ENCODE results near the gene CHRNA4. TPM values are rescaled to one million over a fixed set of nuclear protein-coding genes. Genes with fewer than 3 reads are reported as not detected.

The CHRNA4 gene
- total RNA-seq, 4 donors from 2014 or later: 0.13 TPM; not detected in 3

DNA sequence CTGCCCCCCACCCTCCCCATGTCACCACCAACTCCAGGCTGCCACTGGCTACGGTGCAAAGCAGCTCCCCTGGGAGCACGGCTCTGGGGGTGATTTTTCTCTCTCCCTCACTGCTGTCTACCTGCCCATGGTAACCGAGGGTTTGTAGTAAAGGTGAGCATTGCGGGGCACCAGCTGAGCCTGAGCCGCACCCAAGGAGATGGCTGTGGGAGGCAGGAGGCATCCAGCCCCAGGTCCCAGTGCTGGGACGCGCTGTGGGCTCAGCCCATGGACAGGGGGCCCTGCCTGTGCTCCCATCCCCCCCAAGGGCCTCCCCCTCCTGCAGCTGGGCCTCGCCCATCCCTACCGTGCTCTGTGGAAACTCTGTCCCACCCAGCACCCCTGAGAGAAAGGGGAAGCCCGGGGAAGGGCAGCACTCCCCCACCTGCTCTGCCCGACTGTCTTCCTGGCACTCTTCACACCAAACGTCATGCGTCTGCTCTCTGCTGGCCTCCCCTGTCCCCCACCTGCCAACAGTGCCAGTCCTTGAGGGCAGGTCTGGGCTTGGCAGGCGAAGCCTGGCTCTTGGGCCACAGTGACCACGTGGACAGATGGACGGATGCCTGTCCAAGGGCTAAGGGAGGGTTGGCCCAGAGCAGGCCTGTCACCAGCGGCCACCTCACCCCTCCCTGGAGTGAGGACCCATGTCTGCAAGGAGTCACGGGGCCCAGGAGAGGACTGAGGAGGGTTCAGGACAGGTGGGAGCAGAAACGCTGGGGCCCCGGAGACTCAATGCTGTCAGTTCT, 3.8 kb upstream of the CHRNA4 start:
- intact Hi-C loops (cut with DNase I; ENCODE audit: low total_unique reads): no loop called here
- no peak for DNase-seq (ENCODE audit: low spot score in 2 of 2)
- TF ChIP-seq, protein P1, sequence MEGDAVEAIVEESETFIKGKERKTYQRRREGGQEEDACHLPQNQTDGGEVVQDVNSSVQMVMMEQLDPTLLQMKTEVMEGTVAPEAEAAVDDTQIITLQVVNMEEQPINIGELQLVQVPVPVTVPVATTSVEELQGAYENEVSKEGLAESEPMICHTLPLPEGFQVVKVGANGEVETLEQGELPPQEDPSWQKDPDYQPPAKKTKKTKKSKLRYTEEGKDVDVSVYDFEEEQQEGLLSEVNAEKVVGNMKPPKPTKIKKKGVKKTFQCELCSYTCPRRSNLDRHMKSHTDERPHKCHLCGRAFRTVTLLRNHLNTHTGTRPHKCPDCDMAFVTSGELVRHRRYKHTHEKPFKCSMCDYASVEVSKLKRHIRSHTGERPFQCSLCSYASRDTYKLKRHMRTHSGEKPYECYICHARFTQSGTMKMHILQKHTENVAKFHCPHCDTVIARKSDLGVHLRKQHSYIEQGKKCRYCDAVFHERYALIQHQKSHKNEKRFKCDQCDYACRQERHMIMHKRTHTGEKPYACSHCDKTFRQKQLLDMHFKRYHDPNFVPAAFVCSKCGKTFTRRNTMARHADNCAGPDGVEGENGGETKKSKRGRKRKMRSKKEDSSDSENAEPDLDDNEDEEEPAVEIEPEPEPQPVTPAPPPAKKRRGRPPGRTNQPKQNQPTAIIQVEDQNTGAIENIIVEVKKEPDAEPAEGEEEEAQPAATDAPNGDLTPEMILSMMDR (IDR thresholded peaks at IDR 0.05): no peak
- no peak for TF ChIP-seq POLR2A (IDR thresholded peaks at IDR 0.05)
- WGBS, 2 donors: 70 to 75% methylated on average over 18 to 19 of the region's 20 CpGs
- H3K4me3 ChIP-seq (ENCODE audit: low read depth, poor library complexity, severe bottlenecking): no peak overlapping the region

DNA sequence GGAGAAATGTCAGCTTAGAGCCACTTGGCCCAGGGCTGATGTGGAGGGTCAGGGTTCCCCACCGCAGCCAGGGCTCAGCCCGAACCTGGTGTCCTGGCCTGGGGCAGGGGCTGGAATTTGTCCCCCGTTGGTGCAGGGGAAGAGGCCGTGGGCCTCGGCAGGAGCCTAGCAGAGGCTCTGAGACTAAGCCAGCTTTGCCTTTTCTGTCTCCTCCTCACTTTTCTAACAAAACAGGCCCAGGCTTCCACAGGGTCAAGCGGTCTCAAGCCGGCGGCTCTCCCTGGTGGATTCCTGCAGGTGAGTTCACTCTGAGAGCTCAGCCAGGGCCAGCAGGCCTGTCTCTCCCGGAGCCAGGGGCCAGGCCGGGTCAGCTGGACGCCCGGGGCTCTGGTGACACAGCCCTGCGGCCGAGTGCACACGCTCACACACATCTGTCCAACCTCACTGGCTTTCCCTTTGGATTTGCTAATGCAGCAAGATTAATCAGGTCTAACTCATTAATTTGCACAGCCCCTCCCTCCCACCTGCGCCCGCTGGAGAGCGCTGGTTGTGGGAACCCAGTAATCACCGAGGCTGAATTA, 2.9 kb upstream of the CHRNA4 start:
- no peak for TF ChIP-seq POLR2A (IDR thresholded peaks at IDR 0.05)
- TF ChIP-seq, protein P1 (IDR thresholded peaks at IDR 0.05): no peak
- H3K4me3 ChIP-seq (ENCODE audit: low read depth, poor library complexity, severe bottlenecking): no peak overlapping the region
- intact Hi-C loops (cut with DNase I; ENCODE audit: low total_unique reads): no loop called here
- no peak for DNase-seq (ENCODE audit: low spot score in 2 of 2)
- WGBS, 2 donors: 81 to 85% methylated on average over 19 of the region's 19 CpGs

DNA sequence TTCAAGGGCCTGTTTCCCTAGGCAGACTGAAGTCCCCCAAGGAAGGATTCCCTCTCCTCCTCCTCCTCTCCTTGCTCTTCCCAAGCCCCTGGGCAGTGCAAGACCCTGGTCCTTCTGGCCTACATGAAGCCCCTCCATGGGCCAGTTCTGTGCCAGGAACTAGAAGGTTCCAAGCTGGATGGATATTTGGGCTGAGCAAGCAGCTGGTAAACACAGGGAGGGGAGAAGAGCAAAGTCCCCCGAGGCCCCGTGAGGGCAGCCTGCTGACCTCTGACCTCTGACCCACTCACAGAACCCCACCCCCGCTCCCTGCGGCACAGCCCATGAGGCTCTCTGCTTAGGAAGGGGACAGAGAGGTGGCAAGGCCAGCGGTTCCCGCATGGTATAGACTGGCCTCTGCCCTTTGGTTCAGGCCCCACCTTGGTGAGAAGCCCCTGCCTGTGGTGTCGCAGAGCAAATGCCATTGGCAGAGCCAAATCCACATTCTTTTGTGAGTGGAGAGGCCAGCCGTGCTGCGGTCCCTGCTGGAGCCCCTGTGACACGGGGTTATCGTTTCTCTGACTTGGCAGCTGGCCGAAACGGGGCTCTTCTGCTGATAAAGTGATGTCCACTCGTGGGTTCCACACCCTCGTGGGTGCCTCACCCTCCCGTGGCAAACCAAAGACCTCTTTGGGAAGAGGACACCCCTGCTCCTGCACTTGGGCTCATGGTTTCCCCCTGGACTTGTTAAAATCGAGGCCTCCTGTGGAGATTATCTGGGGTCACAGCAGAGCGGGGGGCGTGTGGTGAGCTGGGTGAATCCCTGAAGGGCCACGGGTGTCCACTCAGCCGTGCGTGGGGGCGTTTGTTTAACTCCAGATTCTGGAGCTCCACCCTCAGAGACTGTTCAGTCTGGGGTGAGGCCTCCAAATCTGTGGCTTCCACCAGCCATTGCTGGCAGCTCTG, 2.1 kb upstream of the CHRNA4 start:
- intact Hi-C loops (cut with DNase I; ENCODE audit: low total_unique reads): no loop called here
- whole genome bisulfite sequencing, 2 donors: 71 to 79% methylated on average over 22 to 23 of the region's 23 CpGs
- DNase-seq (ENCODE audit: low spot score in 2 of 2): no peak
- H3K4me3 ChIP-seq (ENCODE audit: low read depth, poor library complexity, severe bottlenecking): no peak overlapping the region
- no peak for TF ChIP-seq POLR2A (IDR thresholded peaks at IDR 0.05)
- TF ChIP-seq, protein P1 (IDR thresholded peaks at IDR 0.05): no peak

DNA sequence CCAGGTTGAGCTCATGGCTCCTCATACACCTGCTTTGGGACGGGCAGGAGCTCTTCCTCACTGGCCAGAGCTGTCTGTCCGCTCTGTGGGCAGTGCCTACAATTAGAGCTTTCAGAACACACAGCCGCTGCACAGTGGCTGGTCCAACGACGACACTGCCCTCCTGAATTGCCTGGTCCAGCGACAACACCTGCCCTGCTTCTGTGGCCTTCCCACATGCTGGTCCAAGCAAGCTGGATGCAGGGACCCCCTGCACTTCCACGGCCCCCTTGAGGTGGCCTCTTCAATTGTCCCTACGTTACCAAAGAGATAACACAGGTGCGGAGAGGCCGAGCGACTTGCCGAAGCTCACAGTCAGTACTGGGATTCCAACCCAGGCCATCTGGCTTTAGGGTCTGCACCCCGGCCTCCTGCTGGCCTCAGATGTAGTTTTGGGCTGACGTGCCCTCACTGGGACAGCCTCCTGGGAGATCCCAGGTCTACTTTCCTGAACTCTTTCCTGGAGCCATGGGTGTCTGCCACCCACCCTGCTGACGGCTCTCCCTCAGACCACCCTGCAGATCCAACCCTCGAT, 1.4 kb upstream of the CHRNA4 start:
- DNase-seq (ENCODE audit: low spot score in 2 of 2): no peak
- H3K4me3 ChIP-seq (ENCODE audit: low read depth, poor library complexity, severe bottlenecking): no peak overlapping the region
- no peak for TF ChIP-seq POLR2A (IDR thresholded peaks at IDR 0.05)
- TF ChIP-seq, protein P1 (IDR thresholded peaks at IDR 0.05): no peak
- WGBS, 2 donors: 68 to 70% methylated on average over 16 of the region's 16 CpGs
- intact Hi-C loops (cut with DNase I; ENCODE audit: low total_unique reads): no loop called here

DNA sequence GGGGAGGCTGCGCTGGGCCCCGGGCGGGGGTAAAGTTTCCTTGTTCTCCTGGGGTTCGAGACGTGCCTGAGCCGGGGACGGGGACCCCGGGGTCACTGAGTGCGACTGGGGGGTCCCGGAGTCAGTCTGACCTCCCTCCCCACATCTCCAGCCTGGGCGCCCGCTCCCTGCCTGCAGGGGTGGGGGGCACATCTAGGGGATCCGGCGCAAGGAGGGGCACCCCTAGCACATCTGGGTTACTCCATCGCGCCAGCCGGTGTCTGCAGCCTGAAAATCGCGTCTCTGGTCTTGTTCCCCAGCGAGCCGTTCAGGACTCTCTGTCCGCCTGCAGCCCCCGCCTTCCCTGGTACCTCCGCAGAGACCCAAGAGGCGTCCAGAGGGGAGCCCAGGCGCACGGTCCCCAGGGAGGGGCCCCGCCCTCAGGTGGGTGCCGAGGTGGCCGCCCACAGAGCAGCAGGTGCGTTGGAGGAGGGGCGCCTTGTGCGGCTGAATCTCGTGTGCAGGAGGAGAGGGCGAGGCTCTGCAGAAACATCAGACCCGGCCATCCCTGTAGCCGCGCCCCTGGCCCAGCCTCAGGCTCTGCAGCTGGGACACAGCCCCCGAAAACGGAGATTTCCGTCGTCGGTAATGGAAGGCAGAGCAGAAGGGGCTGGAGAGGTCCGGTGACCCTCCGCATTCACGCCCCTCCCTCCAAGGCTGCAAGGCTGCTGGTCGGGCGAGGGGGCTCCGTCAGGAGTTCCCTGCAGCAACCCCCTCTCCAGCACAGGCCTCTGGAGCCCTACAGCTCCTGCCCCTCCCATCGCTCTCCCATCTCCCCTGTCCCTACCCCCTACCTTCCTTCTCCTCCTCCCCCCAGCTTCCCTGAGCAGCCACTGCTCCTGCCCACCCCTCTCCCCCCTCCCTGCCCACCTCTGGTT, 628 bp upstream of the CHRNA4 start:
- H3K4me3 ChIP-seq (ENCODE audit: low read depth, poor library complexity, severe bottlenecking): no peak overlapping the region
- TF ChIP-seq, protein P1 (IDR thresholded peaks at IDR 0.05): no peak
- TF ChIP-seq POLR2A (IDR thresholded peaks at IDR 0.05): no peak
- WGBS, 2 donors: 10 to 12% methylated on average over 28 to 29 of the region's 50 CpGs
- intact Hi-C loops (cut with DNase I; ENCODE audit: low total_unique reads): no loop called here
- no peak for DNase-seq (ENCODE audit: low spot score in 2 of 2)
